Activated CD8-positive, alpha-beta T cell treated with anti-CD3 and anti-CD28 coated beads for 36 hours (primary cell): ENCODE data around the gene DAPK2. TPM values are rescaled to one million over a fixed set of nuclear protein-coding genes. Genes with fewer than 3 reads are reported as not detected.

Experiments
- ATAC-seq: fragments of 200-7000 bp; cut with Tn5 transposase; one replicate; pipeline ENCODE4 v1.10.0; 2021; ENCODE audit warnings: mild to moderate bottlenecking, moderate library complexity
- CTCF ChIA-PET: fragments of 350-600 bp; sonication (Branson Sonifier 250); formaldehyde crosslinking; loops from one replicate; lab custom pipeline; 2021; ENCODE audit warnings: antibody characterized with exemption; lab: Charles Lee
- POLR2A ChIA-PET: fragments of 350-600 bp; sonication (Branson Sonifier 250); formaldehyde crosslinking; loops from one replicate; lab custom pipeline; 2021; ENCODE audit warnings: antibody characterized with exemption; lab: Charles Lee
- DNase-seq: peaks from one replicate; pipeline ENCODE4 v3.0.0-alpha.2; 2020
- H3K27ac Mint-ChIP-seq: one replicate; pipeline ENCODE4 v1.8.0; 2021; ENCODE audit warnings: mild to moderate bottlenecking, mixed read lengths
- H3K27me3 Mint-ChIP-seq: one replicate; pipeline ENCODE4 v1.8.0; 2021; ENCODE audit warnings: mixed read lengths
- H3K36me3 Mint-ChIP-seq: one replicate; pipeline ENCODE4 v1.8.0; 2021; ENCODE audit warnings: low read depth, mixed read lengths
- H3K4me1 Mint-ChIP-seq: one replicate; pipeline ENCODE4 v1.8.0; 2021; ENCODE audit warnings: low read depth, mixed read lengths
- H3K4me3 Mint-ChIP-seq: one replicate; pipeline ENCODE4 v1.8.0; 2021; ENCODE audit warnings: mild to moderate bottlenecking, moderate library complexity, mixed read lengths
- H3K9me3 Mint-ChIP-seq: one replicate; pipeline ENCODE4 v1.8.0; 2021; ENCODE audit warnings: mixed read lengths
- CTCF ChIP-seq: fragments of 200-600 bp; IDR thresholded peaks from one replicate; pipeline ENCODE4 v1.8.0; 2022; ENCODE audit warnings: antibody characterized with exemption, mild to moderate bottlenecking
- intact Hi-C: fragments of 100-400 bp; cut with micrococcal nuclease; formaldehyde crosslinking; loops from one replicate; pipeline ENCODE4 v1.10.0; 2022
- total RNA-seq, 2 experiments: library from RNA; stranded (reverse); gene quantifications; one replicate each; pipeline ENCODE4 v1.2.3, GENCODE V29; 2021

DAPK2 gene
- total RNA-seq, 2 experiments from 2014 or later: 1.2 to 1.5 TPM

GRCh38 chr15:63876085-63876662, 170.1 kb downstream of the DAPK2 start:
- intact Hi-C loops: no loop called here
- ChIA-PET POLR2A (no interaction called here), CTCF (no interaction called here)
- H3K4me3 Mint-ChIP-seq: no peak overlapping the region
- TF ChIP-seq CTCF: no peak
- H3K36me3 Mint-ChIP-seq: no peaks in the 10 kb centered on the region
- H3K27ac Mint-ChIP-seq: no peak overlapping the region
- H3K27me3 Mint-ChIP-seq: no peaks in the 10 kb centered on the region
- peaks cover 6% of the 10 kb centered on the region for H3K9me3 Mint-ChIP-seq
- H3K4me1 Mint-ChIP-seq: peaks cover 2% of the 10 kb centered on the region
- ATAC-seq (no peak), DNase-seq (no peak)

DNA sequence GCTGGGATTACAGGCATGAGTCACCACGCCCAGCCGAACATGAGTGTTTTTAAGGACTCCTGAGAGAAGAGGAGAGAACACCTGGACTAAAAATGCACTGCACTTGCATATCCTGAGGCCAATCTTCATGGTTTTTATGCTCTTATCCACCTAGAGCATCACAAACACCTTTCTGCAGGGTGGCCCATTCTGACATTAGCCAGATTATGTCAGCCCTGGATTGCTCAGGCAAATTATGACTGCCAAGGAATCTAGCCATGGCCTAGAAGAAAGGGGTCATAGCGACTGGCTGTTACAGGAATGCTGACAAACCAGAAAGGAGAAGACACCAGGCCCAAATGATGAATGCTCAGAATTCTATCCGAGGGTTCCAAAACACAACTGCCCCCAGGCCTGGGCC, 171.7 kb downstream of the DAPK2 start:
- H3K9me3 Mint-ChIP-seq: peaks cover 6% of the 10 kb centered on the region
- no peaks in the 10 kb centered on the region for H3K27me3 Mint-ChIP-seq
- intact Hi-C loops: no loop called here
- no peaks in the 10 kb centered on the region for H3K36me3 Mint-ChIP-seq
- ChIA-PET POLR2A (no interaction called here), CTCF (interaction anchor here (0.7 kb wide), 1 partner anchor 18 kb away, joined by 3 read pairs; no protein-coding TSS in a partner anchor)
- no peak for TF ChIP-seq CTCF
- peaks cover 11% of the 10 kb centered on the region for H3K4me1 Mint-ChIP-seq
- DNase-seq (no peak), ATAC-seq (no peak)
- H3K4me3 Mint-ChIP-seq: no peak overlapping the region
- no peak overlapping the region for H3K27ac Mint-ChIP-seq

- intact Hi-C loops: no loop called here
- DNase-seq (no peak), ATAC-seq (no peak)
- H3K27ac Mint-ChIP-seq: no peak overlapping the region
- no peaks in the 10 kb centered on the region for H3K36me3 Mint-ChIP-seq
- H3K9me3 Mint-ChIP-seq: peaks cover 6% of the 10 kb centered on the region
- no peak for TF ChIP-seq CTCF
- no peaks in the 10 kb centered on the region for H3K27me3 Mint-ChIP-seq
- H3K4me1 Mint-ChIP-seq: peaks cover 13% of the 10 kb centered on the region
- no peak overlapping the region for H3K4me3 Mint-ChIP-seq
- ChIA-PET CTCF (interaction anchor here (1.0 to 2.1 kb wide), 2 partner anchors 17 to 173 kb away, joined by 5 to 6 read pairs; partner anchors contain the start of gene DAPK2), POLR2A (no interaction called here)
Observed at GRCh38 chr15:63872759-63873510, 173.3 kb downstream of the DAPK2 start.

- Mint-ChIP-seq H3K4me3 (no peak overlapping the region), H3K36me3 (no peaks in the 10 kb centered on the region), H3K9me3 (peaks cover 6% of the 10 kb centered on the region), H3K27ac (peak overlapping the region; percentile 40), H3K4me1 (peaks cover 17% of the 10 kb centered on the region), H3K27me3 (no peaks in the 10 kb centered on the region)
- DNase-seq (no peak), ATAC-seq (peak; percentile 17)
- TF ChIP-seq CTCF: no peak
- intact Hi-C loops: no loop called here
- ChIA-PET CTCF (interaction anchor here (1.1 to 2.4 kb wide), 5 partner anchors 9 to 175 kb away, joined by 3 to 8 read pairs (median 5); partner anchors contain the start of gene DAPK2), POLR2A (interaction anchor here (0.6 to 1.0 kb wide), 2 partner anchors 9 to 17 kb away, joined by 3 read pairs; no protein-coding TSS in a partner anchor)
Observed at GRCh38 chr15:63870487-63871209, 175.6 kb downstream of the DAPK2 start.
